ENCODE results near the gene PHF23.

PHF23 gene

GRCh38 chr17:7239091-7240027 is at the start of gene PHF23:
Gene PHF23, minus strand, starts transcription at chr17:7239457. Its CDS starts 178 bp downstream, at chr17:7239279.
- DNase-seq = peak; percentile 100

DNA sequence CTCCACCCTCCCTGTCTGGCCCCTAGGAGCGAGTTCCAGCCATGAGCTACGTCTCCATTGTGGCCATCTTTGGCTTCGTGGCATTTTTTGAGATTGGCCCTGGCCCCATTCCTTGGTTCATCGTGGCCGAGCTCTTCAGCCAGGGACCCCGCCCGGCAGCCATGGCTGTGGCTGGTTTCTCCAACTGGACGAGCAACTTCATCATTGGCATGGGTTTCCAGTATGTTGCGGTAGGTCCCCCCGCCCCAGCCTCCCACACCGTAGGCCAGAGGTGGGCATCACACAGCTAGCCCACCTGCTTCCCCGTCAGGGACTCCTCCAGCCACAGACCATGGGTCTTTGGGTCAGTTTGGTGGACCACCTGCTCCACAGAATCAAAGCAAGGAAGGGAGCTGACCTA is 46.4 kb upstream of the PHF23 start:
- DNase-seq = no peak

DNA sequence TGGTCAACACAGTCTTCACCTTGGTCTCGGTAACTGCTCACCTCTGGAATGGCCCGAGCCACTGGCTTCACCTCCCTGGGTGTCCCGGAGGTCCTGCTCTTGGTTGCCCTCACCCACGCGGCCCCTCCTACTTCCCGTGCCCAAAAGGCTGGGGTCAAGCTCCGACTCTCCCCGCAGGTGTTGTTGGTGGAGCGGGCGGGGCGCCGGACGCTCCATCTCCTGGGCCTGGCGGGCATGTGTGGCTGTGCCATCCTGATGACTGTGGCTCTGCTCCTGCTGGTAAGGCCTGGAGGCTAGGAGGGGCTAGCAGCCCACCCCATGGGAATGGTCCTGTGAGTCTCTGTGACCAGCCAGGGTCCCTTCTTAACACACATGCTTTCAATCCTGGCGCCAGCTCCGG is 45.7 kb upstream of the PHF23 start:
- no peak for DNase-seq

DNA sequence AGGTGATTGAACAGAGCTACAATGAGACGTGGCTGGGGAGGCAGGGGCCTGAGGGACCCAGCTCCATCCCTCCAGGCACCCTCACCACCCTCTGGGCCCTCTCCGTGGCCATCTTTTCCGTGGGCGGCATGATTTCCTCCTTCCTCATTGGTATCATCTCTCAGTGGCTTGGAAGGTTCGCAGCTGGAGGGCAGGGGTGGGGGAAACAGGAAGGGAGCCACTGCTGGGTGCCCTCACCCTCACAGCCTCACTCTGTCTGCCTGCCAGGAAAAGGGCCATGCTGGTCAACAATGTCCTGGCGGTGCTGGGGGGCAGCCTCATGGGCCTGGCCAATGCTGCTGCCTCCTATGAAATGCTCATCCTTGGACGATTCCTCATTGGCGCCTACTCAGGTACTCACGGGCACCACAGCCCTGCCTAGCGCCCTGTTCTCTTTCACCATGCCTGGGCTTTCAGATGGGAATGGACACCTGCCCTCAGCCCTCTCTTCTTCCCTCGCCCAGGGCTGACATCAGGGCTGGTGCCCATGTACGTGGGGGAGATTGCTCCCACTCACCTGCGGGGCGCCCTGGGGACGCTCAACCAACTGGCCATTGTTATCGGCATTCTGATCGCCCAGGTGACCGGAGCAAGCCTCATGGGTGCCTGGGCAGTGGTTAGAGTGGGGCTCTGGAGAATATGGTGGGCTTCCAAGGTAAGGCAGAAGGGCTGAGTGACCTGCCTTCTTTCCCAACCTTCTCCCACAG is 44.4 kb upstream of the PHF23 start:
- DNase-seq = no peak

- DNase-seq = no peak
Observed at GRCh38 chr17:7282752-7283321, 43.6 kb upstream of the PHF23 start.

DNA sequence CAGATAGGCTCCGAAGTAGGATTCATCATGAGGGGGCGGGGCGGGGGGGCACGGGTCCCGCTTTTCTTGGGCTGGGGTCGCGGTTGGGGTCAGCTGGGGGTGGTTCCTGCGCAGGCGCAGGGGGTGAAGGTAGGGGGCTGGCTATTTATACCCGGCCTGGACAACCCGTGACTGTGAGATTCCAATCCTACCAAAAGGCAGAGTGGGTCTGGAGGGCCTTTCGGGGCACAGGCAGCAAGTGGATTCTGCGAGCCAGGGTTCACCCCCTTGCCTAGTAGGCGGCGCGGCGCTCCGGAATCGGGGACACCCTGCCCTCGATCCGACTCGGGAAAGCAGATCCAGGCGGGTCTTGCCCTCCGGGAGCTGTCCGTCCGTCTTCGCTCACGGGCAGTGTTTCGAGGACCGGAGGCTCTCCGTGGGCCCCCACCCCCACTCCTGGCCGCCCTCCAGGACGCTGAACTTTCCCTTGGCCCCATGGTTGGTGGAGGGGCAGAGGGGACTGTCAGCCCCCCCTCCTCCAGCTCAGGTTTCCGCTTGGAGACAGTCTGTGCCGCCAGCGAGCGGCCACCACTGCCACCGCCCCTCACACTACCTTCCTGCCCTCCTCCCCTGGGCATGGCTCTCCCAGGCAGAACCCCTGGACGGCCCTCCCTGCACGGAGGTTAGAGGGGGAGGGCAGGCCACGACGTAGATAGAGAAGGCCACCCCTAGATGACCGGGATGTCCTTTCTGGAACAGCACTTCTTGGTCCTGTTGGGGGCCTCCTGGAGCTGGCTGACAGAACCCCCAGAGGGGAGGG is 42.9 kb upstream of the PHF23 start:
- DNase-seq = peak; percentile 61

- DNase-seq = peak; percentile 93
Observed at GRCh38 chr17:7281074-7281952, 42.1 kb upstream of the PHF23 start, which contains the start of gene SLC2A4. Gene SLC2A4, plus strand, starts transcription at chr17:7281718. Its CDS starts 217 bp downstream, at chr17:7281935.

- peak; percentile 85 for DNase-seq
Observed at GRCh38 chr17:7280519-7281073, 41.3 kb upstream of the PHF23 start.

GRCh38 chr17:7279448-7279847 is 40.2 kb upstream of the PHF23 start:
- no peak for DNase-seq

DNA sequence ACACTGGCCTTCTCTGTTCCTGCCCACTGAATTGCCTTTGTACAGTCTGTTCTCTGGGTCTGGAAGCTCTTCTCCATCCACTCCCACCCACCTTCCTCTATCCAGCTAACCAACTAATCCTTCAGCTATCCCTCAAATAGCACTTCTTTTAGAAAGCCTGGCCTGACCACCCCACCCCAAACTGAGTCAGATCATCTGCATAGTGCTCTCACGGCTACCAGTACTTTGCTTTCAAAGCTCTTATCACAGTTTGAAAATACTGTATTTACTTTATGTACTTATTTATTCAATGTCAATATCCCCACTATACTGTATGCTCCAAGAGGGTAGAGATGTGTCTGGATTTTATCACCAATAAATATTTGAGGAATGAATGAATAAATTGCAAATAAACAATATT is 27.5 kb upstream of the PHF23 start:
- DNase-seq = no peak

GRCh38 chr17:7263801-7264078 is 24.5 kb upstream of the PHF23 start:
- DNase-seq = no peak

DNA sequence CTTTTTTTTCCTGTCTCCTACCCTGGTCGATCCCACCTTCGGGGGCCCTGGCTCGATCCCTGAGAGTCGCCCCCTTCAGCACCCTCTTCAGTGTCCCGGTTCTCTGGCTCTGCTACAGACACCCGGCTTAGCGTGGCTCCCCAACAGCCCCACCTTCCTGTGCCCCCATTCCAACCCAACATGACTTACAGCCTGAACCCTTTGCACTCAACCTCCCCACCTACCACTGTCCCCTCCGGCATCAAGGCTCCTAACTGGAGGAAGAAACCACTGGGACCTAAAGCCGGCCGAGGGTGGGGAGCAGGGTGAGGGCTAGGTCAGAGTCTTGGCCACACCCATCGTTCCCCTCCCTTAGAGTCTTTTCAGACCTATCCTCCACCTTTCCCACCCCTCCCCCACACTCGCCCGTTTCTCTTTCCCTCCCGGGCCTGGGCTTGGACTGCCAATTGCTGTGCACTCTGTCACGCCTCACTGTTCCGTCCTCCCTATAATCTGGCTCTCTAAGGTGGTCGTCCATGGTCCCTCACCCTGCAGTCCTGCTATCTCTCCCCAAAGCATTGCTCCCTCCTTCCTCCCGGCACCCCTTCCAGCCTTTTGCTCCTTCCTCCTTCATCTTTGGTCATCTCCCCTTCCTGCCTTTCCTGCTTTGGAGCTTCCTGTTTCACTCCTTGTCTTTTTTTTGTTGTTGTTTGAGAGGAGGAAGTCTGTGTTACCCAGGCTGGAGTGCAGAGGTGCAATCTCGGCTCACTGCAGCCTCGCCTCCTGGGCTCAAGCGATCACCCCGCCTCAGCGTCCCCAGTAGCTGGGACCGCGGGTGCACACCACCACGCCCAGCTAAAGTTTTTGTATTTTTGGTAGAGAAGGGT is 23.9 kb upstream of the PHF23 start:
- no peak for DNase-seq

DNA sequence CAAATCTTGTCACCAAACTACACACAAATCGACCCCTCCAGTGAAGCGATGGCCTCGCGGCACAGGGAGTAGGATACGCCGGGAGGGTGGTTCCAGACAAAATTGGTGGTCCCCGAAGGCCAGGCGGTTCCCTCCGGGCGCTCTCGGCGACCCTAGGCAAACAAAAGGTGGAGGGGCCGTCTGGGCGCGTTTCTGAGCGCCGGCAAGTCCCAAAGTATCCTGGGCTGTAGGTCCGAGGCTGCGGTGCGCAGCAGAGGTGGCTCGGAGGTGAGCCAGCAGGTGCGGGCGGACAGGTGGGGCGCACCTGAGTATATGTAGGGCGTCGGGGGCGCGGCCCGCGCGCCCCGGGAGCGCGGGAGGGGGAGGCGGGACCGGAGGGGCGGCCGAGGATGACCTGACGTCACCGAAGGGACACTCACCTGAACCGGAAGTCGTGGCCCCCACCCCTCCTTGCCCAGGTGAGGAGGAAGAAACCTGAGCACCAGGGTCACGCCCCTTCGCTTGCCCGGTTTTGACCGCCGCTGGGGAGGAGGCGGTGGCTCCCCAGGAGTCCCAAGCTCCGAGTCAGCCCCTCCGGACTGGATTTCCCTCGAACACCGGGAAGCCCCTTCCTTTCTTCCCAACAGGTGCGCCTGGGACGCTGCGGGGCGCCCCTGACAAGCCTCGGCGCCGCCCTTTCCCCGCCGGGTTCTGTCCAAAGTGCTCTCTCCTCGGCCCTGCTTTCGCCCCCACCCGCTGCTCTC is 23.1 kb upstream of the PHF23 start, which contains the start of gene CLDN7:
Gene CLDN7 (minus strand): TSS at position 287 of the 743 bp plus-strand sequence. CDS start 435 bp downstream, outside the sequence.
- no peak for DNase-seq

DNA sequence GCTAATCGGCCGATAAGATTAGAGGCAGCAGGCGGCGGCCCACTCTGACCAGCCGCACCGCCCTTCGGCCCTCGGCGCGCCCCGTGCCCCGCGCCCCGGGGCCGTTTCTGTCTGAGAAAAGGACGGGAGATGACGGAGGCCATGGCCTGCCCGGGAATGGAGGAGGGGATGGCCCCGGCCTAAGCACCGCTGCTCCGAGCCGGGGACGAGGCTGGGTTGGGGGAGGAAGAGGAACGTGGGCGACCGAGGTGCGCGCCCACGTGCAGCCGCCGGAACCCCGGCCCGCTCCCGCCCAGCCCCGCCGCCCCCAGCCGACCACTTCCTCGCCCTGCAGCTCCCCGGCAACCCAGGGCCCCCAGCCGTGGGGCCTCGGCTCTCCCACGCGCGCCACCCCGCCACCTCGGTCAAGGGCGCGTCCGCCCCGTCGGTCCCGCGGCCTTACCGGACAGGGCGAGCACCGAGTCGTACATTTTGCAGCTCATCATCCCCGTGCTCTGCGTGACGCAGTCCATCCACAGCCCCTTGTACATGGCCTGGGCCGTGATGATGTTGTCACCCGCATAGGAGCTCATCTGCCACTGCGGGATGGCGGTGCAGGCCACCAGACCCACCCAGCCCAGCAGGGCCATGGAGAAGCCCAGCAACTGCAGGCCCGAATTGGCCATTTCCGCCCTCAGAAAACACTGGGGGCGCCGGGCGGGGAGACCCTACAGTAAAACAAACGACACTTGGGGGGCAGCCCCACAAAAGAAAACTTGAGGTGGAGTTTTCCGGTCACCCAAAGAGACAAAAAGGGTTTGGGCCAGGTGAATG is 22.3 kb upstream of the PHF23 start:
- no peak for DNase-seq

DNA sequence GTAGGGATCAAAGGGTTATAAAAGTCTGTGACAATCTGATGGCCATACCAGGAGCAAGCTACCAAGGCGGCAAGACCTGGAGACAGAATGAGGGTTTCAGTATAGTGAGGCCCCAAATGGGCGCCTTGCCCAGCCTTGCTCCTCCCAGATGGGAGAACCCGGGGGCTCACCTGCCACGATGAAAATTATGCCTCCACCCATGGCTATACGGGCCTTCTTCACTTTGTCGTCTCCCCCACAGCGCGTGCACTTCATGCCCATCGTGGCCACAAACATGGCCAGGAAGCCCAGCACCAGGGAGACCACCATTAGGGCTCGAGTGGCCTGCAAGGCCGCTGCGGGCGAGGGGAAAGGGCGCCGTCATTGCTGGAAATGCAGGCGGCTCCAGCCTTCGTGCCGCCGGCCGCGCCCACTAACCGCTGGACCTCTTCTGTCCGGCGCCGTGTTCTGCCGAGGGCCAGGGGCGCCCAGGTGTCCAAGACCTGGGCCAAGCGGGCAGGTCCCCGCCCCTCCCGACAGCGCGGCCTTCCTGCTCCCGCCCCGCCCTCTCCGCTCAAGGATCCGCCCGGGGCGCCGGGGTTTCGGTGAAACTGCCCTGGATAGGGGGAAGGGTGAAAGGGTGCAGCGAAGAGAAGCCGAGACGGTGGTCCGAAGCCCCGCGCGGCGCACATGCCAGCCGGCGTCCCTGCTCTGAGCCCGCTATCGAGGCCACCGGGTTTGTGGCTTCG is 21.6 kb upstream of the PHF23 start:
- peak; percentile 34 for DNase-seq

GRCh38 chr17:7260151-7260550 is 20.9 kb upstream of the PHF23 start:
- DNase-seq = no peak

DNA sequence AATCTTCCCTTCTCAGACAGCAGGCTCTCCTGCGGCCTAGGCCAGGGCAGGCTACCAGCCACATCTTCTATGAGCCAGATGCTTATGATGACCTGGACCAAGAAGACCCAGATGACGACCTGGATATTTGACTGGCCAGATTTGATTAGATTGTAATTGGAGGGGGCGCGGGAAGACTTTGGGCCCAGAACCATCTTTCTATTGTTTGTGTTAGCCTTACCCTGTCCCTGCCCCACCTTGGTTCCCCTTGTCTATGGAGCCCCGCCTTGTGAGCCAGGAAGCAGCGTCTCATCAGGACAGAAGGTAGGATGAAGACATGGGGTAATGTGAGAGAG is 20.3 kb upstream of the PHF23 start:
- DNase-seq = no peak
